BLaER1 (cell line): ENCODE measurements around the gene ABCG1.

ENCODE experiments used
- H3K27ac ChIP-seq: shearing (Covaris generic); formaldehyde crosslinking; 2 replicates; pipeline ENCODE4 v1.8.1; 2022
- H3K27me3 ChIP-seq: shearing (Covaris generic); formaldehyde crosslinking; 2 replicates; pipeline ENCODE4 v1.8.1; 2022
- H3K36me3 ChIP-seq: shearing (Covaris generic); formaldehyde crosslinking; 2 replicates; pipeline ENCODE4 v1.8.1; 2022
- H3K4me1 ChIP-seq: shearing (Covaris generic); formaldehyde crosslinking; 2 replicates; pipeline ENCODE4 v1.8.1; 2022
- H3K4me2 ChIP-seq: shearing (Covaris generic); formaldehyde crosslinking; 2 replicates; pipeline ENCODE4 v1.8.1; 2022
- H3K4me3 ChIP-seq: shearing (Covaris generic); formaldehyde crosslinking; 2 replicates; pipeline ENCODE4 v1.8.1; 2022
- H3K9ac ChIP-seq: shearing (Covaris generic); formaldehyde crosslinking; 2 replicates; pipeline ENCODE4 v1.8.1; 2022
- H3K9me3 ChIP-seq: shearing (Covaris generic); formaldehyde crosslinking; 2 replicates; pipeline ENCODE4 v1.8.1; 2022
- H4K20me1 ChIP-seq: shearing (Covaris generic); formaldehyde crosslinking; 2 replicates; pipeline ENCODE4 v1.8.1; 2022
- Cebpa-rat ChIP-seq: shearing (Covaris generic); IDR thresholded peaks from 2 replicates; pipeline ENCODE4 v1.8.1; 2022

ABCG1 gene

DNA sequence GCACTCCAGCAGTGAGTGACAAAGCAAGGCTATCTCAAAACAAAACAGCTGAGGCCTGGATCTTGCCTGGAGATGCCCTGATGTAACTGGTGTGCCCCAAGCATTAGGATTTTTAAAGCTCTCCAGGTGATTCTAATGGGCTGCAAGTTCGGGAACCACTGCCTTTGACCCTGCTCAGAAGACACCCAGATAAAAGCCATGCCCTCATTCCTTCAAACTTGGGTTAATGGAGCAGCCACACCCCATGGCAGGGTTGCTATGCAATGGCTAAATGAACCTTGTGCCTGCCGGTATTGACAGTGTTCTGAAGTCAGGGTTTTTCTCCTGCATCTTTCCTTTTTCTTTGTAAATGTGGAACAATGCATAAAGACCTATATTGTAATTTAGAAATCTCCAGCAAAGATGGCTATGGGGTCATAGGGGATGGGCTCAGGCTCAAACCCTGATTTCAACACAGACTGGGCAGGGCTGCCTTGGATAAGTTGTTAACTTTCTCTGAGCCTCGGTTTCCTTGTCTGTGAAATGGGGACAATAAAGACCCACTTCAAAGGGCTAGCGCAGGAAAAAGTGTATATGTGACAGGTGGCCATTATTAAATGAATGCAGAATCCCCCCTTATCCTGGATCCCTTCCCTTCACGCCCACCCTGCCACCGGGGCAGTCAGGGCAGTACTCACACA lies 95.8 kb downstream of the ABCG1 start:
- Histone ChIP-seq H3K4me3 (no peak overlapping the region), H3K9me3 (no peaks in the 10 kb centered on the region), H3K4me2 (peak overlapping the region; percentile 61), H3K9ac (no peak overlapping the region), H3K4me1 (peaks cover 95% of the 10 kb centered on the region), H3K27ac (no peak overlapping the region), H3K36me3 (no peaks in the 10 kb centered on the region), H3K27me3 (no peaks in the 10 kb centered on the region; the same call in 1 of the 2 replicates), H4K20me1 (no peaks in the 10 kb centered on the region)
- TF ChIP-seq Cebpa-rat = no peak

DNA sequence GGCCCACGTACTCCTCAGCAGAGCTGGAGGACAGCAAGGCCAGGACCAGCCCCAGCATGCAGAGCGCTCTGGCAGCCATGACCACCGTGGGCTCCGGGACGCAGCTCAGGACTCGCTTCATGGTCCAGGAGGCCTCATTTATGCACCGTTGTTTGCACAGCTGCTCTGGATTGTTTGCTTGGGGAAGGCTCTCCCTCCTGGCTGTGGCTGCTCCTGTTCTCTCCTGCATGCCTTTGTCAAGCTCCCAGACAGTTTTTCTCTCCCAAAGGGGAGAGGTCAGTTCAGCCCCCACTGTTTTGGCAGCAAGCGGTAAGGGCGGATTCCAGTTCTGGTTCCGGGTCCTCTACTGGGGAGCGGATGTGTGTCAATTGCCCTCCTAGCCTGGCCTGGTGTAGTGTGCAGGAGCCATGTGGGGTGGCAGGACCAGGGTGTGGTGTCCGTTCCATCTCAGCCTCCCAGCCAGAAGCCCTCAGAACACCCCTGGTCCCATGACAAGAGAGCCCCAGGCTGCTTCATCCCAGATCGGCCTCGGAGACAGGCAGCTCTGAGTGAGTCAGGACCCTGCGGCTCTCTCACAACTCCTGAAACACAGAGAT lies 96.5 kb downstream of the ABCG1 start, which contains the start of gene TFF3:
Gene TFF3, minus strand, starts transcription at position 114 of the 596 bp plus-strand sequence. Its CDS starts 35 bp downstream, at position 79.
- H3K9ac ChIP-seq = no peak within 1 kb of the TSS
- no peaks in the 10 kb centered on the region for H3K9me3 ChIP-seq
- H3K4me2 ChIP-seq = peak within 1 kb of the TSS; percentile 61
- H4K20me1 ChIP-seq = no peaks in the 10 kb centered on the region
- no peak for TF ChIP-seq Cebpa-rat
- H3K27ac ChIP-seq = no peak within 1 kb of the TSS
- H3K4me1 ChIP-seq = peaks cover 95% of the 10 kb centered on the region
- H3K36me3 ChIP-seq = no peaks in the 10 kb centered on the region
- H3K27me3 ChIP-seq = no peaks in the 10 kb centered on the region; the same call in 1 of the 2 replicates
- no peak within 1 kb of the TSS for H3K4me3 ChIP-seq

- H3K9ac ChIP-seq = no peak overlapping the region; the same call in 1 of the 2 replicates
- H3K4me1 ChIP-seq = peaks cover 90% of the 10 kb centered on the region
- no peak overlapping the region for H3K4me3 ChIP-seq
- H3K27me3 ChIP-seq = no peaks in the 10 kb centered on the region; the same call in 1 of the 2 replicates
- no peaks in the 10 kb centered on the region for H4K20me1 ChIP-seq
- TF ChIP-seq Cebpa-rat = no peak
- peak overlapping the region; percentile 67 for H3K4me2 ChIP-seq
- H3K27ac ChIP-seq = no peak overlapping the region
- no peaks in the 10 kb centered on the region for H3K9me3 ChIP-seq
- H3K36me3 ChIP-seq = no peaks in the 10 kb centered on the region
Measured at GRCh38 chr21:42316891-42317290, 98.0 kb downstream of the ABCG1 start.

- H3K4me3 ChIP-seq = no peak overlapping the region
- no peaks in the 10 kb centered on the region for H3K36me3 ChIP-seq
- no peaks in the 10 kb centered on the region for H4K20me1 ChIP-seq
- peaks cover 85% of the 10 kb centered on the region for H3K4me1 ChIP-seq
- no peaks in the 10 kb centered on the region for H3K27me3 ChIP-seq
- peak overlapping the region; percentile 67 for H3K4me2 ChIP-seq
- TF ChIP-seq Cebpa-rat = no peak
- no peaks in the 10 kb centered on the region for H3K9me3 ChIP-seq
- H3K9ac ChIP-seq = no peak overlapping the region
- H3K27ac ChIP-seq = 0 out of 2 replicates have a peak overlapping the region, but pooled peaks have one; percentile 39
Measured at GRCh38 chr21:42317341-42317741, 98.4 kb downstream of the ABCG1 start.

GRCh38 chr21:42317826-42318746 lies 99.1 kb downstream of the ABCG1 start:
- Histone ChIP-seq H3K36me3 (no peaks in the 10 kb centered on the region), H3K27me3 (no peaks in the 10 kb centered on the region), H3K27ac (peak overlapping the region; percentile 77; the same call in 1 of the 2 replicates), H4K20me1 (no peaks in the 10 kb centered on the region), H3K4me1 (peaks cover 78% of the 10 kb centered on the region), H3K4me3 (no peak overlapping the region), H3K4me2 (peak overlapping the region; percentile 67), H3K9ac (no peak overlapping the region), H3K9me3 (no peaks in the 10 kb centered on the region)
- TF ChIP-seq Cebpa-rat = no peak

DNA sequence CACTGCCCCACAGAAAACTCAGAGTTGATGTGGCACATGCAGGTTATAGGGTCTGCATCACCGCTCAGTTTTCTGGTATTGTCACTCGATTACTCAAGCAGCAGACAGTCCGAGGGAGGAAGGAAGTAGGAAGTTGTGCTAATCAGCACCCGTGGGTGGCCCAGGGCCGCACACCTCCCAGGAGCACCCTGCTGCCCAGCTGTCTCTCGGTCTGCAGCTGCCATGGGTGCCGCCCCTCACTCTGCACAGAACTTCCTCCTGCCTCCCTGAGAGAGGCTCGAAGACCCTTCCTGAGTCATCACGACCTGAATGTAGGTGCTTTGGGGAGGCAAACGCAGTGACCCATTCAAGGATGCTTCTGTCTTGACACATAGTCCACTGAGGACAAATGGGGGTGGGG lies 100.4 kb downstream of the ABCG1 start:
- peaks cover 65% of the 10 kb centered on the region for H3K4me1 ChIP-seq
- no peaks in the 10 kb centered on the region for H3K27me3 ChIP-seq
- peak overlapping the region; percentile 67 for H3K4me2 ChIP-seq
- TF ChIP-seq Cebpa-rat = no peak
- no peaks in the 10 kb centered on the region for H3K36me3 ChIP-seq
- no peaks in the 10 kb centered on the region for H3K9me3 ChIP-seq
- no peaks in the 10 kb centered on the region for H4K20me1 ChIP-seq
- H3K27ac ChIP-seq = peak overlapping the region; percentile 77
- H3K9ac ChIP-seq = peak overlapping the region; percentile 31; the same call in 1 of the 2 replicates
- H3K4me3 ChIP-seq = no peak overlapping the region

GRCh38 chr21:42319851-42320572 lies 101.1 kb downstream of the ABCG1 start:
- peak overlapping the region; percentile 67 for H3K4me2 ChIP-seq
- no peak for TF ChIP-seq Cebpa-rat
- no peaks in the 10 kb centered on the region for H3K36me3 ChIP-seq
- peak overlapping the region; percentile 77 for H3K27ac ChIP-seq
- peak overlapping the region; percentile 31; the same call in 1 of the 2 replicates for H3K9ac ChIP-seq
- peaks cover 3% of the 10 kb centered on the region; the same call in 1 of the 2 replicates for H3K9me3 ChIP-seq
- H3K4me3 ChIP-seq = no peak overlapping the region
- peaks cover 59% of the 10 kb centered on the region for H3K4me1 ChIP-seq
- no peaks in the 10 kb centered on the region for H3K27me3 ChIP-seq
- no peaks in the 10 kb centered on the region for H4K20me1 ChIP-seq

- Histone ChIP-seq H3K4me3 (no peak overlapping the region), H3K9me3 (peaks cover 9% of the 10 kb centered on the region; the same call in 1 of the 2 replicates), H3K4me1 (peaks cover 51% of the 10 kb centered on the region), H3K9ac (no peak overlapping the region), H3K36me3 (no peaks in the 10 kb centered on the region), H4K20me1 (no peaks in the 10 kb centered on the region), H3K27me3 (no peaks in the 10 kb centered on the region), H3K27ac (peak overlapping the region; percentile 77; the same call in 1 of the 2 replicates), H3K4me2 (no peak overlapping the region)
- no peak for TF ChIP-seq Cebpa-rat
Measured at GRCh38 chr21:42320791-42321190, 101.9 kb downstream of the ABCG1 start.

GRCh38 chr21:42321231-42321630 lies 102.3 kb downstream of the ABCG1 start:
- no peaks in the 10 kb centered on the region for H4K20me1 ChIP-seq
- H3K9ac ChIP-seq = no peak overlapping the region
- peaks cover 9% of the 10 kb centered on the region; the same call in 1 of the 2 replicates for H3K9me3 ChIP-seq
- H3K27ac ChIP-seq = peak overlapping the region; percentile 77; the same call in 1 of the 2 replicates
- no peaks in the 10 kb centered on the region for H3K36me3 ChIP-seq
- H3K4me3 ChIP-seq = no peak overlapping the region
- TF ChIP-seq Cebpa-rat = no peak
- no peak overlapping the region for H3K4me2 ChIP-seq
- no peaks in the 10 kb centered on the region for H3K27me3 ChIP-seq
- peaks cover 47% of the 10 kb centered on the region for H3K4me1 ChIP-seq
